HepG2 (cell line): Measurements from ENCODE around the gene THSD8. TPM values are rescaled to one million over a fixed set of nuclear protein-coding genes. Genes with fewer than 3 reads are reported as not detected.

Experiments used
- AHR ChIP-seq: IDR thresholded peaks from 2 replicates; pipeline ENCODE4 v1.6.1; 2018; ENCODE audit warnings: missing genetic modification reagents, missing compliant biosample characterization
- CBFB ChIP-seq: sonication (generic); formaldehyde crosslinking; IDR thresholded peaks from 2 replicates; pipeline ENCODE4 v1.4.0; 2020; ENCODE audit warnings: missing genetic modification reagents
- ETV5 ChIP-seq: IDR thresholded peaks from 2 replicates; pipeline ENCODE4 v1.6.1; 2018; ENCODE audit warnings: missing biosample characterization, missing genetic modification reagents, inconsistent platforms, borderline replicate concordance
- GABPA ChIP-seq, 2 experiments: IDR thresholded peaks; 2 replicates each; pipeline ENCODE4 v1.6.1; 2011 to 2016; ENCODE audit warnings: low read depth in 2 of 2, low read length in 1 of 2, missing biosample characterization in 1 of 2, missing genetic modification characterization in 1 of 2
- HNRNPUL1 ChIP-seq: fragments of 200-400 bp; formaldehyde crosslinking; IDR thresholded peaks from 2 replicates; pipeline ENCODE4 v1.6.1; 2017; ENCODE audit warnings: low read depth, mild to moderate bottlenecking, low read length, moderate library complexity
- KAT7 ChIP-seq: IDR thresholded peaks from 2 replicates; pipeline ENCODE4 v1.6.1; 2018; ENCODE audit warnings: borderline replicate concordance, missing compliant biosample characterization
- MXD4 ChIP-seq: IDR thresholded peaks from 2 replicates; pipeline ENCODE4 v1.6.1; 2016; ENCODE audit warnings: mild to moderate bottlenecking, missing biosample characterization, missing genetic modification reagents
- POGZ ChIP-seq: sonication (generic); formaldehyde crosslinking; IDR thresholded peaks from 2 replicates; pipeline ENCODE4 v1.4.0; 2020; ENCODE audit warnings: mild to moderate bottlenecking, missing genetic modification reagents
- REPIN1 ChIP-seq: sonication (generic); formaldehyde crosslinking; IDR thresholded peaks from 2 replicates; pipeline ENCODE4 v1.8.0; 2022; ENCODE audit warnings: missing genetic modification reagents, low read depth, mild to moderate bottlenecking, borderline replicate concordance
- SAP130 ChIP-seq: IDR thresholded peaks from 2 replicates; pipeline ENCODE4 v1.6.1; 2016; ENCODE audit warnings: low read depth
- SOX13 ChIP-seq, 3 experiments: fragments of 450-650 bp in 1 of 3; sonication (generic) in 1 of 3; formaldehyde crosslinking in 1 of 3; IDR thresholded peaks in 2 of 3; conservative IDR thresholded peaks in 1 of 3; 2 replicates each; pipeline versions ENCODE4 v1.5.0 to v1.6.1; 2016 to 2020; ENCODE audit warnings: antibody characterized with exemption in 1 of 3, mild to moderate bottlenecking in 1 of 3, missing compliant biosample characterization in 1 of 3, missing genetic modification reagents in 1 of 3, moderate library complexity in 1 of 3
- U2AF2 ChIP-seq: fragments of 200-400 bp; formaldehyde crosslinking; IDR thresholded peaks from 2 replicates; pipeline ENCODE4 v1.6.1; 2017; ENCODE audit warnings: low read depth, mild to moderate bottlenecking, low read length
- XBP1 ChIP-seq: sonication (generic); formaldehyde crosslinking; IDR thresholded peaks from 2 replicates; pipeline ENCODE4 v1.5.0; 2020; ENCODE audit warnings: missing genetic modification reagents
- ZEB1 ChIP-seq: IDR thresholded peaks from 2 replicates; pipeline ENCODE4 v1.6.1; 2012; ENCODE audit warnings: mild to moderate bottlenecking, low read depth, inconsistent platforms; ENCODE audit not compliant: insufficient replicate concordance
- ZMYM3 ChIP-seq: sonication (generic); formaldehyde crosslinking; IDR thresholded peaks from 2 replicates; pipeline ENCODE4 v1.5.1; 2020; ENCODE audit warnings: mild to moderate bottlenecking, missing genetic modification reagents
- ZNF124 ChIP-seq: sonication (generic); formaldehyde crosslinking; IDR thresholded peaks from 2 replicates; pipeline ENCODE4 v1.4.0; 2020; ENCODE audit warnings: missing genetic modification reagents
- ZNF441 ChIP-seq: sonication (generic); formaldehyde crosslinking; IDR thresholded peaks from 2 replicates; pipeline ENCODE4 v1.7.0; 2021; ENCODE audit warnings: missing genetic modification reagents, borderline replicate concordance
- ZNF629 ChIP-seq: sonication (generic); formaldehyde crosslinking; conservative IDR thresholded peaks from 2 replicates; pipeline ENCODE4 v1.5.0; 2020; ENCODE audit warnings: missing genetic modification reagents
- polyA plus RNA-seq, 8 experiments: library from polyadenylated mRNA; depleted of rRNA in 3 of 8; stranded (reverse) in 7 of 8; unstranded in 1 of 8; fragments of >200 nt; fragmentation: Illumina TruSeq in 4 of 8; extraction: Trizol in 4 of 8; gene quantifications; 2 replicates each; pipeline versions ENCODE4 v1.2.1 to v1.2.3, GENCODE V29; 2011 to 2016; ENCODE audit warnings: low read depth in 4 of 8, missing spikeins in 1 of 8, mixed read lengths in 1 of 8; ENCODE audit not compliant: insufficient read depth in 1 of 8
- total RNA-seq, 5 experiments: library from RNA; depleted of rRNA; stranded (reverse); fragments of >200 nt; fragmentation: Illumina TruSeq; extraction: Trizol; gene quantifications; 2 replicates each; pipeline ENCODE4 v1.2.3, GENCODE V29; 2016; ENCODE audit warnings: low read depth in 1 of 5
- TF ChIP-seq, protein P1 (sequence below), 2 experiments: IDR thresholded peaks; 2 replicates each; pipeline ENCODE4 v1.6.1; 2011 to 2012; ENCODE audit warnings: low read length in 2 of 2, borderline replicate concordance in 1 of 2, low read depth in 1 of 2, mild to moderate bottlenecking in 1 of 2, moderate library complexity in 1 of 2
- TF ChIP-seq, protein P2 (sequence below): sonication (generic); formaldehyde crosslinking; IDR thresholded peaks from 2 replicates; pipeline ENCODE4 v1.5.0; 2020; ENCODE audit warnings: missing genetic modification reagents, mild to moderate bottlenecking, borderline replicate concordance
- TF ChIP-seq, protein P3 (sequence below): sonication (generic); formaldehyde crosslinking; IDR thresholded peaks from 2 replicates; pipeline ENCODE4 v1.4.0; 2020; ENCODE audit warnings: missing genetic modification reagents

THSD8 gene
- total and polyA plus RNA-seq, 2 of the 13 experiments (the other 11 are each of a cell fraction or from before 2014, with no cell fraction given) = 4.8 to 14.9 TPM

DNA sequence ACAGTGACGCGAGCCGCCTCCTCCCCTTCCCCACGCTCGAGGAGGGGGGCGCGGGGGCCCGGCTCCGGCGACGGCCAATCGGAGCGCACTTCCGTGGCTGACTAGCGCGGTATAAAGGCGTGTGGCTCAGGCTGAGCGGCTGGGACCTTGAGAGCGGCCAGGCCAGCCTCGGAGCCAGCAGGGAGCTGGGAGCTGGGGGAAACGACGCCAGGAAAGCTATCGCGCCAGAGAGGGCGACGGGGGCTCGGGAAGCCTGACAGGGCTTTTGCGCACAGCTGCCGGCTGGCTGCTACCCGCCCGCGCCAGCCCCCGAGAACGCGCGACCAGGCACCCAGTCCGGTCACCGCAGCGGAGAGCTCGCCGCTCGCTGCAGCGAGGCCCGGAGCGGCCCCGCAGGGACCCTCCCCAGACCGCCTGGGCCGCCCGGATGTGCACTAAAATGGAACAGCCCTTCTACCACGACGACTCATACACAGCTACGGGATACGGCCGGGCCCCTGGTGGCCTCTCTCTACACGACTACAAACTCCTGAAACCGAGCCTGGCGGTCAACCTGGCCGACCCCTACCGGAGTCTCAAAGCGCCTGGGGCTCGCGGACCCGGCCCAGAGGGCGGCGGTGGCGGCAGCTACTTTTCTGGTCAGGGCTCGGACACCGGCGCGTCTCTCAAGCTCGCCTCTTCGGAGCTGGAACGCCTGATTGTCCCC, 10.4 kb upstream of the THSD8 start, which contains the start of gene JUNB (continued):
- TF ChIP-seq SOX13 (IDR thresholded peaks at IDR 0.05) (no peak), SOX13 (CRISPR knock-in tag; conservative IDR thresholded peaks at IDR 0.05 in 1 of 2, IDR thresholded peaks at IDR 0.05 in 1 of 2) (peak in 1 of 2 experiments; percentile 67; a peak in 2 of 4 replicates), ZNF441 (CRISPR knock-in tag) (no peak), MXD4 (peak; percentile 69; the same call in 1 of the 2 replicates), REPIN1 (CRISPR knock-in tag) (peak; percentile 72; the same call in 1 of the 2 replicates), GABPA (IDR thresholded peaks at IDR 0.05; ENCODE audit: low read depth, low read length) (peak; percentile 23; the same call in 1 of the 2 replicates), GABPA (CRISPR knock-in tag; IDR thresholded peaks at IDR 0.05; ENCODE audit: low read depth) (peak; percentile 75), HNRNPUL1 (peak; percentile 79; the same call in 1 of the 2 replicates), AHR (CRISPR knock-in tag) (peak; percentile 92), ETV5 (CRISPR knock-in tag) (peak; percentile 91), ZNF629 (CRISPR knock-in tag) (0 out of 2 replicates have a peak, but pooled peaks have one; percentile 11), SAP130 (CRISPR knock-in tag) (peak; percentile 99), ZEB1 (peak; percentile 21), CBFB (peak; percentile 90), ZNF124 (CRISPR knock-in tag) (peak; percentile 66), KAT7 (CRISPR knock-in tag) (no peak), POGZ (CRISPR knock-in tag) (peak; percentile 46; the same call in 1 of the 2 replicates), U2AF2 (no peak), XBP1 (CRISPR knock-in tag) (no peak), ZMYM3 (CRISPR knock-in tag) (peak; percentile 56; the same call in 1 of the 2 replicates)
- TF ChIP-seq, protein P1, sequence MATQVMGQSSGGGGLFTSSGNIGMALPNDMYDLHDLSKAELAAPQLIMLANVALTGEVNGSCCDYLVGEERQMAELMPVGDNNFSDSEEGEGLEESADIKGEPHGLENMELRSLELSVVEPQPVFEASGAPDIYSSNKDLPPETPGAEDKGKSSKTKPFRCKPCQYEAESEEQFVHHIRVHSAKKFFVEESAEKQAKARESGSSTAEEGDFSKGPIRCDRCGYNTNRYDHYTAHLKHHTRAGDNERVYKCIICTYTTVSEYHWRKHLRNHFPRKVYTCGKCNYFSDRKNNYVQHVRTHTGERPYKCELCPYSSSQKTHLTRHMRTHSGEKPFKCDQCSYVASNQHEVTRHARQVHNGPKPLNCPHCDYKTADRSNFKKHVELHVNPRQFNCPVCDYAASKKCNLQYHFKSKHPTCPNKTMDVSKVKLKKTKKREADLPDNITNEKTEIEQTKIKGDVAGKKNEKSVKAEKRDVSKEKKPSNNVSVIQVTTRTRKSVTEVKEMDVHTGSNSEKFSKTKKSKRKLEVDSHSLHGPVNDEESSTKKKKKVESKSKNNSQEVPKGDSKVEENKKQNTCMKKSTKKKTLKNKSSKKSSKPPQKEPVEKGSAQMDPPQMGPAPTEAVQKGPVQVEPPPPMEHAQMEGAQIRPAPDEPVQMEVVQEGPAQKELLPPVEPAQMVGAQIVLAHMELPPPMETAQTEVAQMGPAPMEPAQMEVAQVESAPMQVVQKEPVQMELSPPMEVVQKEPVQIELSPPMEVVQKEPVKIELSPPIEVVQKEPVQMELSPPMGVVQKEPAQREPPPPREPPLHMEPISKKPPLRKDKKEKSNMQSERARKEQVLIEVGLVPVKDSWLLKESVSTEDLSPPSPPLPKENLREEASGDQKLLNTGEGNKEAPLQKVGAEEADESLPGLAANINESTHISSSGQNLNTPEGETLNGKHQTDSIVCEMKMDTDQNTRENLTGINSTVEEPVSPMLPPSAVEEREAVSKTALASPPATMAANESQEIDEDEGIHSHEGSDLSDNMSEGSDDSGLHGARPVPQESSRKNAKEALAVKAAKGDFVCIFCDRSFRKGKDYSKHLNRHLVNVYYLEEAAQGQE (IDR thresholded peaks at IDR 0.05; ENCODE audit: borderline replicate concordance in 1 of 2, low read depth in 1 of 2, low read length in 2 of 2) = peak in 1 of 2 experiments; percentile 76; a peak in 1 of 4 replicates
- TF ChIP-seq, protein P2, sequence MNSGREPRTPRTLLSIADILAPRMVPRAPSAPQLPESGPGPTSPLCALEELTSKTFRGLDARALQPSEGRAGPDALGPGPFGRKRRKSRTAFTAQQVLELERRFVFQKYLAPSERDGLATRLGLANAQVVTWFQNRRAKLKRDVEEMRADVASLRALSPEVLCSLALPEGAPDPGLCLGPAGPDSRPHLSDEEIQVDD (CRISPR knock-in tag) = peak; percentile 78; the same call in 1 of the 2 replicates
- TF ChIP-seq, protein P3, sequence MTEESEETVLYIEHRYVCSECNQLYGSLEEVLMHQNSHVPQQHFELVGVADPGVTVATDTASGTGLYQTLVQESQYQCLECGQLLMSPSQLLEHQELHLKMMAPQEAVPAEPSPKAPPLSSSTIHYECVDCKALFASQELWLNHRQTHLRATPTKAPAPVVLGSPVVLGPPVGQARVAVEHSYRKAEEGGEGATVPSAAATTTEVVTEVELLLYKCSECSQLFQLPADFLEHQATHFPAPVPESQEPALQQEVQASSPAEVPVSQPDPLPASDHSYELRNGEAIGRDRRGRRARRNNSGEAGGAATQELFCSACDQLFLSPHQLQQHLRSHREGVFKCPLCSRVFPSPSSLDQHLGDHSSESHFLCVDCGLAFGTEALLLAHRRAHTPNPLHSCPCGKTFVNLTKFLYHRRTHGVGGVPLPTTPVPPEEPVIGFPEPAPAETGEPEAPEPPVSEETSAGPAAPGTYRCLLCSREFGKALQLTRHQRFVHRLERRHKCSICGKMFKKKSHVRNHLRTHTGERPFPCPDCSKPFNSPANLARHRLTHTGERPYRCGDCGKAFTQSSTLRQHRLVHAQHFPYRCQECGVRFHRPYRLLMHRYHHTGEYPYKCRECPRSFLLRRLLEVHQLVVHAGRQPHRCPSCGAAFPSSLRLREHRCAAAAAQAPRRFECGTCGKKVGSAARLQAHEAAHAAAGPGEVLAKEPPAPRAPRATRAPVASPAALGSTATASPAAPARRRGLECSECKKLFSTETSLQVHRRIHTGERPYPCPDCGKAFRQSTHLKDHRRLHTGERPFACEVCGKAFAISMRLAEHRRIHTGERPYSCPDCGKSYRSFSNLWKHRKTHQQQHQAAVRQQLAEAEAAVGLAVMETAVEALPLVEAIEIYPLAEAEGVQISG (CRISPR knock-in tag) = peak; percentile 85
